ENCODE data around the gene TXNDC2.

TXNDC2 gene

DNA sequence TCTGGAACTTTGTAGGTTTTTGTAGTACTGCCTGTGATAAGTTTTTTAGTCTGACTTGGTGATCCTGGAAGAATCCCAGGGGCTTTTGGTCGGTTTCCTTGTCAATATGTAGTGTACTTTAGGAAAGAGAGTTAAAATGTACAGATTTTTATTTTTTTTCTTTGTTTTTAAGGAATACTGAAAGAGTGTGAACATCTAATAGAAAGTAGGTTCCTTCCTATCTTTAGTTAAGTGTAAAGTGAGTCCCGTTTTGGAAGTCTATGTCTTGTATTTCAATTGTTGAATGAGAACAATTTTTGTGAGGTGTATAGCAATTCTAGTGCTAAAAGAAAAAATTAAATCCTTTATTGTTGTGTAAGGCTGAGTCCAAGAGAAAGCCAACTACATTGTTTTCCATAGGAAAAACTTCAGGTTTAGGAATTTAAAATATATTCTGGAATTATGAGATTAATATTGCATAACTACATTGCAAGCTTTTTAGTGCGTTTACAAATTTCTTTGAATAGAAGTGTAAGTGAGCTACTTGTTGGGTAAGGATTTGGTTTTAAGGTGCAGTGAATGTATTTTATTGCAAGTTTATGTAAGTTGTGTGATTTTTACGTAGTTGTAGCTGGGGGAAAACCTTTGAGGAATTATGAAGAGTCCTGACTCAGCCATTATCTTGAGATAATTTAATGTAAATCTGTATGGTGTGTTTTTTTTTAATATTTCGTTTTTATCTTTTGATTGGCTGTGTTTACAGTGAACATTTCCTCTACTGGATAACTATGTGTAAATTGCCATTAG lies 29.7 kb downstream of the TXNDC2 start:
- Histone ChIP-seq H3K9me3 (ENCODE audit: low read depth, low read length) (no peaks in the 10 kb centered on the region), H3K27ac (peak overlapping the region; percentile 70), H3K9ac (ENCODE audit: insufficient read length) (peak overlapping the region; percentile 84), H3K4me3 (peak overlapping the region; percentile 95), H3K36me3 (ENCODE audit: insufficient read depth, low read length) (no peaks in the 10 kb centered on the region)
- no peak for DNase-seq (ENCODE audit: low read depth, low spot score)
- TF ChIP-seq POLR2AphosphoS5 (IDR thresholded peaks at IDR 0.05; ENCODE audit: borderline replicate concordance, low read depth, low read length) = no peak
- TF ChIP-seq EZH2 (IDR thresholded peaks at IDR 0.05) = no peak
- no peak for TF ChIP-seq FOXP2 (optimal IDR thresholded peaks at IDR 0.05; ENCODE audit: control extremely low read depth, extremely low read length, insufficient read depth)

DNA sequence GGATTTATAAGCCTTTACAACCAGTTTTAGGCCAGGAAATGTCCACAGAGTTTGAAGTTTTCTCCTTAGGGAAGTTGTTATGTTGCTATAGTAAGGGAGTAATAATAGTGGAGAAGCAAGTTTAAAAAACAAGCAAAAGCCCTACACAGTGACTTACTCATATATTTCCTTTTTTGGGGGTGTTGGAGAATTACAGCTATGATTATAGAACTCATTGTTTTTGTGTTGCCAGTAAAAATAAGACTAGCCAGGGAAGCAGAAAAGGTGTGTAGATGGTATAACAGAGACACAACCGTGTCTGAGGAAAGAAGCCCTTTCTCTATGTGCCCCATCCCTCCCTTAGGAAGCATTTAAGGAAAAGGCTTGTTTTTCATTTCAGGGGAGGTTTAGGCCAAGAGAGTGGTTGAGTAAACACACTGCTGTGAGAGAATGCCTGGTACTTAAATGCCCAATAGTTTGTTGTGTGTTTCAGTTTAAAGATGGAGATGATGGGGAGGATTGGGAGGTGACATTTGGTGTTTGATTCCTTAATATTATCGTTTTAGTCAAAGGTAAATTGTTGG lies 30.4 kb downstream of the TXNDC2 start:
- no peak for DNase-seq (ENCODE audit: low read depth, low spot score)

DNA sequence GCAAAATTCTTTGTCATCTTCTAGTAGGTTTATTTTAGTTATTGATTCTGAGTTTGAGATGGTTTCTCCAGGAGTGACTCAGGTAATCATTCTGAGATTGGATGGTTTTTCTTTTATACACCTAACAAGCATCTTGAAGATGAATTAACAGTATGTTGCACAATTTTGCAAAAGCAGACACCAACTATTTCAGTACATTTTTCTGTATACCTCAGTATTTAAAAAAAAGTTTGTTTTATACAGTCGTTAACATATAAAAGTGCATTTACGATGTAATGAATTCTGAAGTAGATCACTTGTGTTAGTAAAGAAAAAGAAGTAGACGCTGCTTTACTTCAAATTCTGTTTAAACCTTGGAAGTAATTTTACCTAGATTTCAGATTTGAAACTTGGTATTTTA lies 31.0 kb downstream of the TXNDC2 start:
- Histone ChIP-seq H3K9ac (ENCODE audit: insufficient read length) (peak overlapping the region; percentile 21), H3K27ac (peak overlapping the region; percentile 25; the same call in 1 of the 2 replicates)

More for the DNA sequence above, 30.4 kb downstream of the TXNDC2 start:
- no peak for TF ChIP-seq EZH2 (IDR thresholded peaks at IDR 0.05)
- TF ChIP-seq FOXP2 (optimal IDR thresholded peaks at IDR 0.05; ENCODE audit: control extremely low read depth, extremely low read length, insufficient read depth) = no peak
- TF ChIP-seq POLR2AphosphoS5 (IDR thresholded peaks at IDR 0.05; ENCODE audit: borderline replicate concordance, low read depth, low read length) = no peak
- peak overlapping the region; percentile 70 for H3K27ac ChIP-seq
- H3K9ac ChIP-seq (ENCODE audit: insufficient read length) = peak overlapping the region; percentile 84
- peak overlapping the region; percentile 95 for H3K4me3 ChIP-seq
- no peaks in the 10 kb centered on the region for H3K9me3 ChIP-seq (ENCODE audit: low read depth, low read length)
- H3K36me3 ChIP-seq (ENCODE audit: insufficient read depth, low read length) = no peaks in the 10 kb centered on the region

DNA sequence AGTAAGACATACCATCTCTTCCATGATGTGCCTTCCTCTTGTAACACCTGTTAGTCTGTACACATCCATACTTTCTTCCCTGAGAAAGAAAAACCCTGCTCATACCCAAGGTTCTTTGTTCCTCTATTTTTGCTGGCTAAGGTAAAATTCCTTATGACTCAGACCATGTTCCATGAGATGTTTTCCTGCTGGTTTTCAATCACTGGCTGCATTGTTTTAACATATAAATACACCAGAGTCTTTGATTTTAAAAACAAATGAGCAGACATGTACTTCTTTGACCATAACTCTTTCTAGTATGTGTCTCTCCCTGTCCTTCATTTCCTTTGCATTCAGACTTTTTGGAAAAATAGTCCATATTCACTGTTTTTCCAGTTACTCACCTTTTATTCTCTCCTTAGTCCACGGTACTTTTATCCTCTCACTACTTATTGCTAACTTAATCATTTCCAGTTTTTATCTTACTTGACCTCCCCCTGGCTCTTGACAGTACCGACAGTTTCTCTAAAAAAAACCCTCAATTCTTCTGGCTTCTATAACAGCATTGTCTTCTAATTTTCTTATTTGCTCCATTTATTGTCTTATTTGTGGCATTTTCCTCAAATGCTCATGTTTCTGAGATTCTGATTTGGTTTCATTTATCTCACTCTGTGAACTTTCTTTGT lies 32.4 kb downstream of the TXNDC2 start:
- Histone ChIP-seq H3K36me3 (ENCODE audit: insufficient read depth, low read length) (no peaks in the 10 kb centered on the region), H3K9ac (ENCODE audit: insufficient read length) (no peak overlapping the region)

More for the DNA sequence above, 31.0 kb downstream of the TXNDC2 start:
- TF ChIP-seq EZH2 (IDR thresholded peaks at IDR 0.05) (no peak), FOXP2 (optimal IDR thresholded peaks at IDR 0.05; ENCODE audit: control extremely low read depth, extremely low read length, insufficient read depth) (no peak), POLR2AphosphoS5 (IDR thresholded peaks at IDR 0.05; ENCODE audit: borderline replicate concordance, low read depth, low read length) (no peak)
- DNase-seq (ENCODE audit: low read depth, low spot score) = no peak
- no peaks in the 10 kb centered on the region for H3K36me3 ChIP-seq (ENCODE audit: insufficient read depth, low read length)
- no peaks in the 10 kb centered on the region for H3K9me3 ChIP-seq (ENCODE audit: low read depth, low read length)
- peak overlapping the region; percentile 95 for H3K4me3 ChIP-seq

DNA sequence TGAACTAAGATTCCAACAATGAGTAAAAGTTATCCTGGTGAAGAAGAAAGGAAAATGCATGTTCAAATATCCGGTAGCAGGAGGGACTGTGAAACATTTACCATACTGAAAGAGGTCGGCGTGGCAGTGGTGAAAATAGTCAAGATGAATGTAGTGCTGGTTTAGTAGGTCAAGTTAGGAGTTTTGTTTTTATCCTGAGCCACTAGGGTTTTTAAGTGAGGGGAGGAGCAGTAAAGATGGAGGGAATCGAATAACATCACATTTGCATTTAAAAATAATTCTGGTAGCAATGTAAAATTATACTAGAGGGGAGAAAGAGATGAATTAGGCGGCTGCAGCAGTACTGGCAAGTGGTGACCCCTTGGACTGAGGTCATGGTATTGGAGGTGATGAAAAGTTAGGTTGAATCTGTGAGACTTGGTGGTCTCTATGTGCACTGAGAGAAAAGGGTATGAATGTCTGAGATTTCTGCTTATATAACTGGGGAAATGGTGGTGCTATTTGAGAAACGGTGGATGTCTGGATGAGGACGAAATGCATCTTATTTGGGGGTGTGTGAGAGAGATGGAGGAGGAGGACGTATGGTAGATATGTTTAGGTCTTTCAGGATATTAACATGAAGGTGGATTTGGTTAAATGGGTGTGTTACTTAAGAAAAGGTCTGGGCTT lies 33.9 kb downstream of the TXNDC2 start:
- no peak overlapping the region for H3K27ac ChIP-seq
- DNase-seq (ENCODE audit: low read depth, low spot score) = no peak
- no peak for TF ChIP-seq FOXP2 (optimal IDR thresholded peaks at IDR 0.05; ENCODE audit: control extremely low read depth, extremely low read length, insufficient read depth)
- no peak for TF ChIP-seq EZH2 (IDR thresholded peaks at IDR 0.05)
- no peak for TF ChIP-seq POLR2AphosphoS5 (IDR thresholded peaks at IDR 0.05; ENCODE audit: borderline replicate concordance, low read depth, low read length)
- 0 out of 2 replicates have a peak, but pooled peaks cover 4% of the 10 kb centered on the region for H3K36me3 ChIP-seq (ENCODE audit: insufficient read depth, low read length)
- H3K9me3 ChIP-seq (ENCODE audit: low read depth, low read length) = no peaks in the 10 kb centered on the region
- H3K9ac ChIP-seq (ENCODE audit: insufficient read length) = no peak overlapping the region
- no peak overlapping the region for H3K4me3 ChIP-seq

More for the DNA sequence above, 32.4 kb downstream of the TXNDC2 start:
- Histone ChIP-seq H3K27ac (peak overlapping the region; percentile 29; the same call in 1 of the 2 replicates), H3K9me3 (ENCODE audit: low read depth, low read length) (no peaks in the 10 kb centered on the region), H3K4me3 (peak overlapping the region; percentile 31)
- TF ChIP-seq EZH2 (IDR thresholded peaks at IDR 0.05) (no peak), FOXP2 (optimal IDR thresholded peaks at IDR 0.05; ENCODE audit: control extremely low read depth, extremely low read length, insufficient read depth) (no peak), POLR2AphosphoS5 (IDR thresholded peaks at IDR 0.05; ENCODE audit: borderline replicate concordance, low read depth, low read length) (no peak)
- DNase-seq (ENCODE audit: low read depth, low spot score) = no peak

DNA sequence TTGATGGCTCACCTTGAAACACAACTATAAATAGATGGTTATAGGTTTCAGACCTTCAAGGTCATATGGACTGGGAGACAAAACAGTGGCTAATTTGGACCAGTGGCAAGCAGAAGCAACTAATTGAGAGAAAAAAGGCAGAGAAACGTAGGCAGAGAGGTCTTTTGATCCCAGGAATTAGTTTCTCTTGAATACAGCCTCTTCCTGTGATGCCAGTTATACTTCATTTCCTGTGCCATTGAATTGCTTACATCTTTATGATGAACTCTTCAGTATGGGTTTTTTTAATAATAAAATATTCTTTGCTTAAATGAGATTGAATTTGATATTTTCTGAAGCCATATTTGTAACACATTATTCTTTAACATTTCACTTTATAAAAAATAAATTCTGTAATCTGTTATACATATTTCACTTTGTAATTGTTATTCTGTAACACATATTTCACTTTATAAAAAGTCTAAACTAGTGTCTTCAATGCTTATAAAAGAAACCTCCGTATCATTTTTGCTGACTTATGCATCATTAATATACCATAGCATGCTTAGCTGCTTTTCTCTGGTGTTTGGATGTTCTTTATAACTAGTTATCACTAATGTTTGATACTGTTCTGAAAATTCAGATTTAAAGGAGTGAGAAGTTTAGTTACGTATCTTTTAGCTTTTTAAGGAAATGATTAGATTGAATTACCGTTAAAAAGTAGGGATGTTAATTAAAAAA lies 37.0 kb downstream of the TXNDC2 start:
- Histone ChIP-seq H3K27ac (peak overlapping the region; percentile 66), H3K9ac (ENCODE audit: insufficient read length) (peak overlapping the region; percentile 3)

DNA sequence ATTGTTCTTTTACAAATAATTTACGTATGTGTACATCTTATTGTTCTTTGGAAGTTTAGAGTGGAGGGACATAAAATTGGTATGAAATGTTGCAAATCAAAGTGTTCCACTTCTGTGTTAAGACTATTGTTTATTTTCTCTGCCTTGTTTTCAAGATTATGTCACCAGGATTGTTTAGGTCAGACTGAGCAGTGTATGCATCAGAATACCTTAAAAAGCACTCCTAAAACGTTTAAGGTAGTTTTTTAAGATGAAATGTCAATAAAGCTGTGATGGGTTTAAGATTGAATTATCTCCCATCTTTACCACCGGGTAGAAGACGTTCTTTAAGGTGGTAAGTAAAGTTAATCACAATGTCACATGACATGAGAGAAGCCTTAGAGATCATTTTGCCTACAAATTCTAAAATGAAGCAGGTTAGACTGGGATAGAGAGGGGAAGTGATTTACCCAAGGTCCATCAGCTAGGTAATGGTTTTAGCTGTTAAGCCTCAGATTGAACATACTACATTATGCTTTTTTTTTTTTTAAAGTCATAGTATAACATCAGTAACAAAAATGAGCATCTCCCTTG lies 38.7 kb downstream of the TXNDC2 start:
- H3K9me3 ChIP-seq (ENCODE audit: low read depth, low read length) = no peaks in the 10 kb centered on the region
- no peak for TF ChIP-seq FOXP2 (optimal IDR thresholded peaks at IDR 0.05; ENCODE audit: control extremely low read depth, extremely low read length, insufficient read depth)
- TF ChIP-seq EZH2 (IDR thresholded peaks at IDR 0.05) = no peak
- no peak for TF ChIP-seq POLR2AphosphoS5 (IDR thresholded peaks at IDR 0.05; ENCODE audit: borderline replicate concordance, low read depth, low read length)
- DNase-seq (ENCODE audit: low read depth, low spot score) = no peak
- H3K4me3 ChIP-seq = no peak overlapping the region
- H3K9ac ChIP-seq (ENCODE audit: insufficient read length) = no peak overlapping the region
- H3K27ac ChIP-seq = no peak overlapping the region
- 0 out of 2 replicates have a peak, but pooled peaks cover 4% of the 10 kb centered on the region for H3K36me3 ChIP-seq (ENCODE audit: insufficient read depth, low read length)

More for the DNA sequence above, 37.0 kb downstream of the TXNDC2 start:
- H3K36me3 ChIP-seq (ENCODE audit: insufficient read depth, low read length) = 0 out of 2 replicates have a peak, but pooled peaks cover 4% of the 10 kb centered on the region
- DNase-seq (ENCODE audit: low read depth, low spot score) = no peak
- H3K4me3 ChIP-seq = peak overlapping the region; percentile 41
- H3K9me3 ChIP-seq (ENCODE audit: low read depth, low read length) = no peaks in the 10 kb centered on the region
- no peak for TF ChIP-seq EZH2 (IDR thresholded peaks at IDR 0.05)
- TF ChIP-seq POLR2AphosphoS5 (IDR thresholded peaks at IDR 0.05; ENCODE audit: borderline replicate concordance, low read depth, low read length) = no peak
- no peak for TF ChIP-seq FOXP2 (optimal IDR thresholded peaks at IDR 0.05; ENCODE audit: control extremely low read depth, extremely low read length, insufficient read depth)

Measured in SK-N-MC (cell line).